ENCODE data around the gene CHD6. TPM values are rescaled to one million over a fixed set of nuclear protein-coding genes. Genes with fewer than 3 reads are reported as not detected.

CHD6 gene
- total and polyA plus RNA-seq, 7 donors = 2.4 to 40.2 (median 29.9) TPM

DNA sequence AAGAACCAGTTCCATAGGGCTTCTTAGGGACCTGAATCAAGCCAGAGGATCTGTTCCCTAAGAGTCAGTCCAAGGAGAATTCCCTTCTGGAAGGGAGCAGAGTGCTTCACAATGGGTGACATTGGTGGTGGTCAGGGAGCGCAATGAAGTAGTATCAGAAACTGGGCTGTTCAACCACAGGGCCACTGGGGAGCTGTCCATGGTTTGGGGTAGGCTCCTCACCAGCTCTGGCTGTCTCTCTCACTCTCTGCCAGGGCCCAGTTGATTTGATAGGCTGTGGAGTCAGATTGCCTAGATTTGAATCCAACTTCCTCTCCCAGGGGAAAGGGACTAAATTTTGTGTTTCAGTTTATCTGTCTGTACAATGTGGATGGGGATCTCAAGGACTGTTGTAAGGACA, 36.7 kb upstream of the CHD6 start:
- intact Hi-C loops (cut with DNase I) = no loop called here
- Histone ChIP-seq H3K4me1 (no peaks in the 10 kb centered on the region), H3K27me3 (peaks cover 0 to 3% (median 0%) of the 10 kb centered on the region in 3 donors), H3K4me3 (no peak overlapping the region), H3K9me3 (no peaks in the 10 kb centered on the region), H3K36me3 (no peaks in the 10 kb centered on the region), H3K27ac (no peak overlapping the region)
- TF ChIP-seq POLR2A (IDR thresholded peaks at IDR 0.05) (no peak), POLR2AphosphoS5 (IDR thresholded peaks at IDR 0.05) (no peak), EP300 (IDR thresholded peaks at IDR 0.05) (no peak)
- TF ChIP-seq, protein P1, sequence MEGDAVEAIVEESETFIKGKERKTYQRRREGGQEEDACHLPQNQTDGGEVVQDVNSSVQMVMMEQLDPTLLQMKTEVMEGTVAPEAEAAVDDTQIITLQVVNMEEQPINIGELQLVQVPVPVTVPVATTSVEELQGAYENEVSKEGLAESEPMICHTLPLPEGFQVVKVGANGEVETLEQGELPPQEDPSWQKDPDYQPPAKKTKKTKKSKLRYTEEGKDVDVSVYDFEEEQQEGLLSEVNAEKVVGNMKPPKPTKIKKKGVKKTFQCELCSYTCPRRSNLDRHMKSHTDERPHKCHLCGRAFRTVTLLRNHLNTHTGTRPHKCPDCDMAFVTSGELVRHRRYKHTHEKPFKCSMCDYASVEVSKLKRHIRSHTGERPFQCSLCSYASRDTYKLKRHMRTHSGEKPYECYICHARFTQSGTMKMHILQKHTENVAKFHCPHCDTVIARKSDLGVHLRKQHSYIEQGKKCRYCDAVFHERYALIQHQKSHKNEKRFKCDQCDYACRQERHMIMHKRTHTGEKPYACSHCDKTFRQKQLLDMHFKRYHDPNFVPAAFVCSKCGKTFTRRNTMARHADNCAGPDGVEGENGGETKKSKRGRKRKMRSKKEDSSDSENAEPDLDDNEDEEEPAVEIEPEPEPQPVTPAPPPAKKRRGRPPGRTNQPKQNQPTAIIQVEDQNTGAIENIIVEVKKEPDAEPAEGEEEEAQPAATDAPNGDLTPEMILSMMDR (IDR thresholded peaks at IDR 0.05) = no peak
- 73 to 85% methylated on average over 1 of the region's 1 CpG for WGBS, 2 donors
- no peak for DNase-seq

DNA sequence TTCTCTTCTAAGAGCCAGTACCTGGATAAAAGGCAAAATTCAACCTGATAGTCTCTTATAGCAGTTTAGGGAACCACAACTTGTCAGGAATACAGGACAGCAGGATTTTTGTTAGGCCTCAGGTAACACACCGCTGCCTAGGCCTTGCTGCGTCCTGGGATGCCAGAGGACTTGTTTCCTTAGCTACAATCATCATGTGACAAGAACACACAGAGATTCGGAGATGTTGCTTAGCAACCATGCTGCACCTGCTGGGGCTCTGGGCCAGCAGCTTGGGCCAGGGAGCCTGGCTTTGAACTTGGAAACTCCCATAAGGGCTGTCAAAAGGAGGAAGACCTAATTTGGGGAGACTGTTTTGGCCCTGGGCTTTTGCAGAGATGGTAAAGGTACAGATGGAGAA, 36.1 kb upstream of the CHD6 start:
- Histone ChIP-seq H3K4me1 (no peaks in the 10 kb centered on the region), H3K36me3 (no peaks in the 10 kb centered on the region), H3K27ac (no peak overlapping the region), H3K4me3 (no peak overlapping the region), H3K27me3 (peaks cover 0 to 3% (median 0%) of the 10 kb centered on the region in 3 donors), H3K9me3 (no peaks in the 10 kb centered on the region)
- intact Hi-C loops (cut with DNase I) = no loop called here
- WGBS, 2 donors = 24 to 58% methylated on average over 3 of the region's 3 CpGs
- TF ChIP-seq POLR2AphosphoS5 (IDR thresholded peaks at IDR 0.05) (no peak), EP300 (IDR thresholded peaks at IDR 0.05) (no peak), POLR2A (IDR thresholded peaks at IDR 0.05) (no peak)
- TF ChIP-seq, protein P1 (IDR thresholded peaks at IDR 0.05) = no peak
- DNase-seq = no peak

GRCh38 chr20:41650231-41650948, 32.2 kb upstream of the CHD6 start:
- Histone ChIP-seq H3K27ac (no peak overlapping the region), H3K9me3 (no peaks in the 10 kb centered on the region), H3K27me3 (no peaks in the 10 kb centered on the region), H3K4me1 (no peaks in the 10 kb centered on the region), H3K4me3 (no peak overlapping the region), H3K36me3 (no peaks in the 10 kb centered on the region)
- intact Hi-C loops (cut with DNase I) = no loop called here
- TF ChIP-seq POLR2AphosphoS5 (IDR thresholded peaks at IDR 0.05) (no peak), POLR2A (IDR thresholded peaks at IDR 0.05) (no peak), EP300 (IDR thresholded peaks at IDR 0.05) (no peak)
- TF ChIP-seq, protein P1 (IDR thresholded peaks at IDR 0.05) = no peak
- no peak for DNase-seq
- 11 to 46% methylated on average over 1 of the region's 1 CpG for WGBS, 2 donors

DNA sequence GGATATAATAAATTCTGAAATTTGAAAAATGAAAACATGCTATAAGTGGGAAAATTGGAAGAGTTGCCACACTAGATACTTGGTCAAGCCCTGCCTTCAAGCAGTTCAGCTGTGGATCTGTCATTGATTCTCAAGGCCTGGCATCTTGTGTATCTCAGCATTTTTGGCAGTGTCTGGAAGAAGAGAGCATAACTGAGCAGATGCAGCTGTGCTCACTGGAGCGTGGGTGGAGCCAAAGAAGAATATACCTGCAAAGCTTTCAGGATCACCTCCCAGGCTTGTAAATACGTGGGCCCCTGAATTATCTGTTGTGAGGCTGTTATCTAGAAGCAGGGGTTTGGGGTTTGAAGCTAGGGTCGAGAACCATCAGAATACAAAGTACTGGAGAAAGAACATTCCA, 31.3 kb upstream of the CHD6 start:
- Histone ChIP-seq H3K27ac (no peak overlapping the region), H3K9me3 (no peaks in the 10 kb centered on the region), H3K27me3 (no peaks in the 10 kb centered on the region), H3K36me3 (no peaks in the 10 kb centered on the region), H3K4me1 (no peaks in the 10 kb centered on the region), H3K4me3 (no peak overlapping the region)
- WGBS, 2 donors = 15 to 56% methylated on average over 3 of the region's 3 CpGs
- TF ChIP-seq POLR2A (IDR thresholded peaks at IDR 0.05) (no peak), POLR2AphosphoS5 (IDR thresholded peaks at IDR 0.05) (no peak), EP300 (IDR thresholded peaks at IDR 0.05) (no peak)
- TF ChIP-seq, protein P1 (IDR thresholded peaks at IDR 0.05) = no peak
- no peak for DNase-seq
- intact Hi-C loops (cut with DNase I) = no loop called here

GRCh38 chr20:41645372-41645771, 27.2 kb upstream of the CHD6 start:
- WGBS, 2 donors = 87 to 94% methylated on average over 3 of the region's 3 CpGs
- Histone ChIP-seq H3K36me3 (no peaks in the 10 kb centered on the region), H3K4me1 (no peaks in the 10 kb centered on the region), H3K4me3 (no peak overlapping the region), H3K27ac (no peak overlapping the region), H3K9me3 (no peaks in the 10 kb centered on the region), H3K27me3 (no peaks in the 10 kb centered on the region)
- DNase-seq = no peak
- no peak for TF ChIP-seq POLR2A (IDR thresholded peaks at IDR 0.05)
- TF ChIP-seq POLR2AphosphoS5 (IDR thresholded peaks at IDR 0.05) = no peak
- TF ChIP-seq, protein P1 (IDR thresholded peaks at IDR 0.05) = no peak
- no peak for TF ChIP-seq EP300 (IDR thresholded peaks at IDR 0.05)
- intact Hi-C loops (cut with DNase I) = no loop called here

Data from sigmoid colon (tissue), 7 donors.